Natural killer cell (primary cell): Measurements from ENCODE around the gene GOLPH3L. TPM values are rescaled to one million over a fixed set of nuclear protein-coding genes. Genes with fewer than 3 reads are reported as not detected.
"Not testable (repeated sequence)": the region's sequence is repeated elsewhere in the genome, so short reads cannot be mapped to it uniquely, and the experiment has no call there.

Experiments
- ATAC-seq, 3 donors: fragments of 150-1000 bp in 2 of 3; fragments of 200-7000 bp in 1 of 3; cut with Tn5 transposase; 1 replicate in 1 of 3; 2 replicates in 2 of 3; pipeline ENCODE4 v1.10.0; 2021; ENCODE audit warnings: mild to moderate bottlenecking in 2 of 3, moderate library complexity in 2 of 3
- DNase-seq, 2 donors: peaks; one replicate each; pipeline versions ENCODE4 v3.0.0 to v3.0.0-alpha.2; 2013 to 2021; ENCODE audit warnings: mixed read lengths in 1 of 2
- H3K27ac ChIP-seq: one replicate; pipeline ENCODE4 v1.5.1; 2013; ENCODE audit warnings: mild to moderate bottlenecking, low read length
- H3K27me3 ChIP-seq: one replicate; pipeline ENCODE4 v1.6.1; 2013; ENCODE audit warnings: low read length; ENCODE audit not compliant: control insufficient read depth, insufficient read depth
- H3K36me3 ChIP-seq: one replicate; pipeline ENCODE4 v1.6.1; 2013; ENCODE audit warnings: low read length; ENCODE audit not compliant: control insufficient read depth, insufficient read depth
- H3K4me1 ChIP-seq: one replicate; pipeline ENCODE4 v1.6.1; 2013; ENCODE audit warnings: low read length; ENCODE audit not compliant: control insufficient read depth, insufficient read depth
- H3K4me3 ChIP-seq: one replicate; pipeline ENCODE4 v1.5.1; 2013; ENCODE audit warnings: low read length
- H3K9me3 ChIP-seq: one replicate; pipeline ENCODE4 v1.6.1; 2013; ENCODE audit warnings: low read length; ENCODE audit not compliant: control insufficient read depth, insufficient read depth
- H3K27ac Mint-ChIP-seq, 2 donors: one replicate each; pipeline ENCODE4 v1.8.0; 2022; ENCODE audit warnings: mild to moderate bottlenecking in 2 of 2, mixed read lengths in 2 of 2, moderate library complexity in 1 of 2
- H3K27me3 Mint-ChIP-seq, 2 donors: one replicate each; pipeline ENCODE4 v1.8.0; 2022; ENCODE audit warnings: low read depth in 2 of 2, mixed read lengths in 2 of 2
- H3K36me3 Mint-ChIP-seq: one replicate; pipeline ENCODE4 v1.8.0; 2022; ENCODE audit warnings: mixed read lengths
- H3K4me1 Mint-ChIP-seq, 2 donors: one replicate each; pipeline ENCODE4 v1.8.0; 2022; ENCODE audit warnings: mixed read lengths in 2 of 2
- H3K4me3 Mint-ChIP-seq: one replicate; pipeline ENCODE4 v1.8.0; 2022; ENCODE audit warnings: mild to moderate bottlenecking, moderate library complexity, mixed read lengths
- H3K9me3 Mint-ChIP-seq, 2 donors: one replicate each; pipeline ENCODE4 v1.8.0; 2022; ENCODE audit warnings: mixed read lengths in 2 of 2
- WGBS: methylation state at CpG from one replicate; pipeline ENCODE4 v1.1.7; 2013; ENCODE audit warnings: missing lambda C conversion rate; ENCODE audit not compliant: insufficient coverage; 5-methylcytosine and 5-hydroxymethylcytosine counted together
- intact Hi-C: fragments of 100-400 bp; cut with micrococcal nuclease; formaldehyde crosslinking; loops from one replicate; pipeline ENCODE4 v1.14.2; 2022
- total RNA-seq, 4 donors: library from RNA; stranded (reverse); fragments of 120-200 nt in 1 of 4; gene quantifications; one replicate each; pipeline versions ENCODE4 v1.2.3 to v1.2.4, GENCODE V29; 2013 to 2022
- TF ChIP-seq, protein P1 (sequence below): fragments of 200-600 bp; IDR thresholded peaks from one replicate; pipeline ENCODE4 v1.8.0; 2022; ENCODE audit warnings: antibody characterized with exemption

Gene GOLPH3L
- total RNA-seq, 3 donors from 2014 or later (not counting 1 experiment from before 2014, with no cell fraction given), result 6.2 to 13.6 (median 10.3) TPM

- Histone ChIP-seq H3K4me1 (peaks cover 42% of the 10 kb centered on the region), H3K36me3 (peaks cover 2% of the 10 kb centered on the region), H3K27me3 (no peaks in the 10 kb centered on the region), H3K27ac (peak overlapping the region; percentile 98), H3K4me3 (no peak overlapping the region), H3K9me3 (no peaks in the 10 kb centered on the region)
- DNase-seq, result no peak
- WGBS, result 90% methylated on average over 2 of the region's 4 CpGs
- Mint-ChIP-seq H3K27ac (peak overlapping the region; percentile 90 to 91), H3K4me3 (no peak overlapping the region), H3K36me3 (no peaks in the 10 kb centered on the region), H3K4me1 (peaks cover 34 to 42% of the 10 kb centered on the region in 2 donors), H3K9me3 (no peaks in the 10 kb centered on the region), H3K27me3 (no peaks in the 10 kb centered on the region)
- TF ChIP-seq, protein P1, sequence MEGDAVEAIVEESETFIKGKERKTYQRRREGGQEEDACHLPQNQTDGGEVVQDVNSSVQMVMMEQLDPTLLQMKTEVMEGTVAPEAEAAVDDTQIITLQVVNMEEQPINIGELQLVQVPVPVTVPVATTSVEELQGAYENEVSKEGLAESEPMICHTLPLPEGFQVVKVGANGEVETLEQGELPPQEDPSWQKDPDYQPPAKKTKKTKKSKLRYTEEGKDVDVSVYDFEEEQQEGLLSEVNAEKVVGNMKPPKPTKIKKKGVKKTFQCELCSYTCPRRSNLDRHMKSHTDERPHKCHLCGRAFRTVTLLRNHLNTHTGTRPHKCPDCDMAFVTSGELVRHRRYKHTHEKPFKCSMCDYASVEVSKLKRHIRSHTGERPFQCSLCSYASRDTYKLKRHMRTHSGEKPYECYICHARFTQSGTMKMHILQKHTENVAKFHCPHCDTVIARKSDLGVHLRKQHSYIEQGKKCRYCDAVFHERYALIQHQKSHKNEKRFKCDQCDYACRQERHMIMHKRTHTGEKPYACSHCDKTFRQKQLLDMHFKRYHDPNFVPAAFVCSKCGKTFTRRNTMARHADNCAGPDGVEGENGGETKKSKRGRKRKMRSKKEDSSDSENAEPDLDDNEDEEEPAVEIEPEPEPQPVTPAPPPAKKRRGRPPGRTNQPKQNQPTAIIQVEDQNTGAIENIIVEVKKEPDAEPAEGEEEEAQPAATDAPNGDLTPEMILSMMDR, result no peak
- ATAC-seq, result no peak
- intact Hi-C loops, result no loop called here
These were observed 86.4 kb downstream of the GOLPH3L start for GRCh38 chr1:150610576-150610975.

DNA sequence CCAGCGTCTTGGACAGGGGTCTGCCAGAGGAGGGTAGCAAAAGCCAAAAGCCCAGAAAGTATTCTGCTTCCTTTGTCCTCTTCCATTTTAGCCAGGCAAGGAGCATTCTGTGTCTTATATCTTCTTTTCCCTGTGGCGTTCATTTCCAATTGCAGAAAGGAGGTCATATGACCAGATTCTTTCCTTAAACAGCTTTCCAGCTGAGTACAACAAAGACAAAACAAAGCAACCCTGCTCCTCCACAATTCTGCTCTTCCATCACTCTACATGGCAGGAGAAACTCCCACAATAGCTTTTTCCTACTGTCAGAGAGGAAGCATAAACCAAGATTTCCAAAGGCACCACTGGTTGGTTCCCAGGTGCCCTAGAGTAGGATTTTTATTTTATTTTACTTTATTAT is 87.2 kb downstream of the GOLPH3L start:
- peak overlapping the region; percentile 90 to 91 for H3K27ac Mint-ChIP-seq
- ATAC-seq, result no peak
- no peak overlapping the region for H3K4me3 Mint-ChIP-seq
- H3K36me3 Mint-ChIP-seq, result no peaks in the 10 kb centered on the region
- intact Hi-C loops, result no loop called here
- H3K27me3 Mint-ChIP-seq, result no peaks in the 10 kb centered on the region
- Histone ChIP-seq H3K36me3 (peaks cover 2% of the 10 kb centered on the region), H3K4me3 (no peak overlapping the region), H3K9me3 (no peaks in the 10 kb centered on the region), H3K4me1 (peaks cover 42% of the 10 kb centered on the region), H3K27me3 (no peaks in the 10 kb centered on the region), H3K27ac (peak overlapping the region; percentile 98)
- TF ChIP-seq, protein P1, result no peak
- no peaks in the 10 kb centered on the region for H3K9me3 Mint-ChIP-seq
- H3K4me1 Mint-ChIP-seq, result peaks cover 29 to 36% of the 10 kb centered on the region in 2 donors
- WGBS, result 91% methylated on average over 2 of the region's 2 CpGs
- no peak for DNase-seq

- H3K9me3 Mint-ChIP-seq, result no peaks in the 10 kb centered on the region
These were observed 90.4 kb downstream of the GOLPH3L start for GRCh38 chr1:150606463-150607142.

DNA sequence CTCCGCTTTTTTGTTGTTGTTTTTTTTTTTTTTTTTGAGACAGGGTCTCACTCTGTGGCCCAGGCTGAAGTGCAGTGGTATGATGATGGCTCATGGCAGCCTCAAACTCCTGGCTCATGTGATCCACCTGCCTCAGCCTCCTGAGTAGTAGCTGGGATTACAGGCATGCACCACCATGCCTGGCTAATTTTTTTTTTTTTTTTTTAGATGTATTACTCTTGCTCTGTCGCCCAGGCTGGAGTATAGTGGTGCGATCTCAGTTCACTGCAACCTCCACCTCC is 91.6 kb downstream of the GOLPH3L start:
- H3K4me1 ChIP-seq, intact Hi-C loops, H3K36me3 ChIP-seq, H3K27me3 ChIP-seq, H3K9me3 ChIP-seq, H3K4me1 Mint-ChIP-seq, H3K9me3 Mint-ChIP-seq, H3K27ac Mint-ChIP-seq, H3K4me3 Mint-ChIP-seq, H3K27me3 Mint-ChIP-seq, DNase-seq, ATAC-seq, H3K4me3 ChIP-seq, H3K36me3 Mint-ChIP-seq, H3K27ac ChIP-seq: not testable (repeated sequence)
- 100% methylated on average over 3 of the region's 3 CpGs for WGBS

More at GRCh38 chr1:150606463-150607142, 90.4 kb downstream of the GOLPH3L start:
- 93% methylated on average over 6 of the region's 7 CpGs for WGBS
- no peak for ATAC-seq
- Mint-ChIP-seq H3K4me3 (no peak overlapping the region), H3K4me1 (peaks cover 10 to 12% of the 10 kb centered on the region in 2 donors), H3K27ac (no peak overlapping the region), H3K27me3 (no peaks in the 10 kb centered on the region), H3K36me3 (no peaks in the 10 kb centered on the region)
- H3K9me3 ChIP-seq, result no peaks in the 10 kb centered on the region
- H3K27ac ChIP-seq, result no peak overlapping the region
- TF ChIP-seq, protein P1, result no peak
- H3K36me3 ChIP-seq, result peaks cover 2% of the 10 kb centered on the region
- peaks cover 13% of the 10 kb centered on the region for H3K4me1 ChIP-seq
- H3K27me3 ChIP-seq, result no peaks in the 10 kb centered on the region
- DNase-seq, result no peak
- no peak overlapping the region for H3K4me3 ChIP-seq
- intact Hi-C loops, result no loop called here
